Measurements from ENCODE around the gene PTH1R.

Gene PTH1R

DNA sequence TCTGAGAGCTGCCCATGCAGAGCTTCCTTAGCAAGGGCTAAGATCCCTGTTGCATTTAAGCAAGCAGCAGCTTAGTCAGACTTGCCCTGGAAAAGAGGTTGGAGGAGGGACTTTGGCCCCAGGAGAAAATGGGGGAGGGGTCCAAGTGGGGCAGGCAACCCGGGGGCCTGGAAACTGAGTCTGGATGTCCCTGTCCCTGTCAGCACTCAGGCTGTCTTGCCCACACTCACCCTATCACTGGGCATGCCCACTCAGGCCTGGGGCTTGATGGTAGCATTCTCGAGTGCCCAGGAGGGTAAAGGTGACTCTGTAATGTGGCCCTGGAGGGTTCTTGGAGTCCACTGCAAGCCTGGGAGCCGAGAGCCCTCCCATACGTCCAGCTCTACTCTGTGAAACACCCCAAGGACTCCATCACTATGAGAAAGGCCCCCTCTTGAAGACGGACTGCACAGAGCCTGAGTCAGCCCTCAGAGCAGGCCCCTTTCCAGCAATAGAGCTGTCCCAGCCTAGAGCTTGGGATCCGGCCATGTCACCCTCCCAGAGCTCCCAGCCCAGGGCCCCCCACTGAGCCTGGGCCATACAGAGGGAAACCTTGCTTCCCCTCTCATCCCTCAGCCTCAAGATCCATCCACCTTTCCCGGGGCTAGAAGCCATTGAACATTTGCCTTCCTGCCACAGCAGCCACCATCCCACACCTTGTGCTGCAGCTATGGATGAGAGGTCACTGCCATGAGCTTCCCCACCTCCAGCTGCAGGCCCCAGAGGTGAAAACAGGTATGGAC is 27.6 kb upstream of the PTH1R start:
- H3K4me3 ChIP-seq (ENCODE audit: low read depth, low read length): no peak overlapping the region
- no peak for DNase-seq (ENCODE audit: low read depth)
- TF ChIP-seq, protein P1, sequence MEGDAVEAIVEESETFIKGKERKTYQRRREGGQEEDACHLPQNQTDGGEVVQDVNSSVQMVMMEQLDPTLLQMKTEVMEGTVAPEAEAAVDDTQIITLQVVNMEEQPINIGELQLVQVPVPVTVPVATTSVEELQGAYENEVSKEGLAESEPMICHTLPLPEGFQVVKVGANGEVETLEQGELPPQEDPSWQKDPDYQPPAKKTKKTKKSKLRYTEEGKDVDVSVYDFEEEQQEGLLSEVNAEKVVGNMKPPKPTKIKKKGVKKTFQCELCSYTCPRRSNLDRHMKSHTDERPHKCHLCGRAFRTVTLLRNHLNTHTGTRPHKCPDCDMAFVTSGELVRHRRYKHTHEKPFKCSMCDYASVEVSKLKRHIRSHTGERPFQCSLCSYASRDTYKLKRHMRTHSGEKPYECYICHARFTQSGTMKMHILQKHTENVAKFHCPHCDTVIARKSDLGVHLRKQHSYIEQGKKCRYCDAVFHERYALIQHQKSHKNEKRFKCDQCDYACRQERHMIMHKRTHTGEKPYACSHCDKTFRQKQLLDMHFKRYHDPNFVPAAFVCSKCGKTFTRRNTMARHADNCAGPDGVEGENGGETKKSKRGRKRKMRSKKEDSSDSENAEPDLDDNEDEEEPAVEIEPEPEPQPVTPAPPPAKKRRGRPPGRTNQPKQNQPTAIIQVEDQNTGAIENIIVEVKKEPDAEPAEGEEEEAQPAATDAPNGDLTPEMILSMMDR (IDR thresholded peaks at IDR 0.05; ENCODE audit: low read depth, low read length, missing control alignments): no peak

DNA sequence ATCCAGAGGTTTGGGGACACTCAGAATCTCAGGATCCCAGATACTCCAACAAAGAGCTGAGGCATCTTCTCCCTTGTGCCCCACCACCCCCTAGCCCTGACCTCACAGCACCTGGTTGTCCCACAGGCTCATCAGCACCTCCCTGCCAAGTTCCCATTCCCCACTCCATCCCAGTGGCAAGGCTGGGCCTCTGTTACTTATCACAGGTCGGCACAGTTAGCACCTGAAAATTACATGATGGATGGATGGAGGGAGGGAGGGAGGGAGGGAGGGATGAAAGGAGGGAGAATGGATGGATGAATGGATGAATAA is 27.1 kb upstream of the PTH1R start:
- TF ChIP-seq, protein P1 (IDR thresholded peaks at IDR 0.05; ENCODE audit: low read depth, low read length, missing control alignments): no peak
- no peak overlapping the region for H3K4me3 ChIP-seq (ENCODE audit: low read depth, low read length)
- DNase-seq (ENCODE audit: low read depth): no peak

DNA sequence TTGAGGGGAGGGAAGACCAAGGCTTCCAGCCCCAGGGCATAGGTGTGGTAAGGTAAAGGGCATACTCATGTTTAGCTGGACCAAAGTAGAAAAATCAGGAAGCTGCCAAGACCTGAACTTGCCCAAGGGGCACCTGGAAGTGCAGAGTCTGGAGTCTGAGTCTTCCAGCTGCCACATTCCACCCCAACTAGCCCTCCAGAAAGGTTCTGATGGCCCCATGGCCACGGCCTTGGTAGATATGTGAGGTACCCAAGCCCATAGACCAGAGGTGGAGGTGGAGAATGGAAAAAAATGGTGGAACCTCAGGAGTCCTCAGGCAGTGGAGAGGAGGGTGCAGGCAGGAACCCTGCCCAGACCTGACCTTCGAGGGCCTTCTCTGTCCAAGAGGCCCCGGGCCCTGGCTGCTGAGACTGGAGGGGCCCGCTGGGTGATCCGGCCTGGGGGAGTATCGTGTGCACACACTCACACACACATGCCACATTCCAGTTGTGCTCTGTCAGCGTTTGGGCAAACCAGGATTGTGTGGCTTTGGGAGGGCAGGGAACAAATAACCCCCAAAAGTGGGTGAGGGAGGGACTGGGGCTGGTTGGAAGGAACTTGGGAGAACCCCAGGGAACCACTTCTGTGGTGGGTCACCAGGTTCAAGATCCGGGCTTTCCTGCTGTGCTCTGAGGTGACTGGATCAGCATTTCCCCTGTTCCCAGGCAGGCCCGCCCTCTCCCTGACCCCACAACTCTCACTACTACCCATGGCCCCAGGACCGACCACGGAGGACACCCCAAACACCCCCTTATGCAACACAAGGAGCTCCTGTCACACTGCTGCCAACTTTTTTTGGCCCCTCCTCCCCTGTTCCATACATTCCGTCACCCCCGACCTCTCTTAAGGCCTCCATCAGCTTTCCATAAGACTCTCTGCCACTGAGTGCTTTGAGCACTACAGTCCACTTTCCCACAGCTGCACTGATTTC is 25.9 kb upstream of the PTH1R start:
- TF ChIP-seq, protein P1 (IDR thresholded peaks at IDR 0.05; ENCODE audit: low read depth, low read length, missing control alignments): no peak
- H3K4me3 ChIP-seq (ENCODE audit: low read depth, low read length): no peak overlapping the region
- DNase-seq (ENCODE audit: low read depth): no peak

DNA sequence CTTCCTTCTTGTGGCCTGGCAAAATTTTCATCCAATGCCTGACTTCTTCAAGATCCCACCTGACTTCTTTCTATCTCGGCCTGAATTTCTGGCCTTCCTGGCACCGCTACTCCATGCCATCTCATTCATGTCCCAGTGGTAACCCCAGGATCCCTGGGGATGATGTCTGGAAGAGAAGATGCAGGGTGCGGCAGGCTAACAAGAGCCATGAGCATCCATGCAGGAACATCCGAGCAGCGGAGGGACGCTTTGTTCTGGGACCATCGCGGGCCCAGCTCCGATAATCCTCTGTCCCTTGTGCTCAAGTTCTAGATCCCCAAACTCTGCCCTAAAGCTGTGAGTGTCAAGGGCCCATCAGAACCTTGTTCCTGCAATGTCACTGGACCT is 25.2 kb upstream of the PTH1R start:
- TF ChIP-seq, protein P1 (IDR thresholded peaks at IDR 0.05; ENCODE audit: low read depth, low read length, missing control alignments): no peak
- H3K4me3 ChIP-seq (ENCODE audit: low read depth, low read length): no peak overlapping the region
- no peak for DNase-seq (ENCODE audit: low read depth)

DNA sequence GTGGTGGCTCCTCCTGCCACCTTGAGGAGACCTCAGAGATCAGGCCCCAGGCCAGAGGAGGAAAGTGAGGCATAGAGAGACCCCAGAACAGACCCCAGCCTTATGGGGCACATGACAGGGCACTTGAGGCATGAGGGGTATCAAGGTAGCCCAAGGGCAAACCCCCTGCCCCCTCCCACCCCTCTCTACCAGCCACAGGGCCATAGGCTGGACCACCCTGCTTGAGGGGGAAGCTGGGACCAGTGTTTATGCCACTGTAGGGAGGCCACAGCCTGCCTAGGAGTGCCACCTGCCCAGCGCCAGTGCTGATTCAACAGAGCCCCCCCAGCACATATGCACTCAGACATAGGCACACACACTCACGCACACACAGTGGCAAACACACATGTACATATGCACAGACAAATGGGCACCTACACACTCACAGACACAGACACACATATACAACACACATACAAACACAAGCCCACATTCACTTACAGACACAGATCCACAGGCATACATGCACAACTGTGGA is 24.6 kb upstream of the PTH1R start:
- TF ChIP-seq, protein P1 (IDR thresholded peaks at IDR 0.05; ENCODE audit: low read depth, low read length, missing control alignments): no peak
- no peak for DNase-seq (ENCODE audit: low read depth)
- H3K4me3 ChIP-seq (ENCODE audit: low read depth, low read length): no peak overlapping the region

DNA sequence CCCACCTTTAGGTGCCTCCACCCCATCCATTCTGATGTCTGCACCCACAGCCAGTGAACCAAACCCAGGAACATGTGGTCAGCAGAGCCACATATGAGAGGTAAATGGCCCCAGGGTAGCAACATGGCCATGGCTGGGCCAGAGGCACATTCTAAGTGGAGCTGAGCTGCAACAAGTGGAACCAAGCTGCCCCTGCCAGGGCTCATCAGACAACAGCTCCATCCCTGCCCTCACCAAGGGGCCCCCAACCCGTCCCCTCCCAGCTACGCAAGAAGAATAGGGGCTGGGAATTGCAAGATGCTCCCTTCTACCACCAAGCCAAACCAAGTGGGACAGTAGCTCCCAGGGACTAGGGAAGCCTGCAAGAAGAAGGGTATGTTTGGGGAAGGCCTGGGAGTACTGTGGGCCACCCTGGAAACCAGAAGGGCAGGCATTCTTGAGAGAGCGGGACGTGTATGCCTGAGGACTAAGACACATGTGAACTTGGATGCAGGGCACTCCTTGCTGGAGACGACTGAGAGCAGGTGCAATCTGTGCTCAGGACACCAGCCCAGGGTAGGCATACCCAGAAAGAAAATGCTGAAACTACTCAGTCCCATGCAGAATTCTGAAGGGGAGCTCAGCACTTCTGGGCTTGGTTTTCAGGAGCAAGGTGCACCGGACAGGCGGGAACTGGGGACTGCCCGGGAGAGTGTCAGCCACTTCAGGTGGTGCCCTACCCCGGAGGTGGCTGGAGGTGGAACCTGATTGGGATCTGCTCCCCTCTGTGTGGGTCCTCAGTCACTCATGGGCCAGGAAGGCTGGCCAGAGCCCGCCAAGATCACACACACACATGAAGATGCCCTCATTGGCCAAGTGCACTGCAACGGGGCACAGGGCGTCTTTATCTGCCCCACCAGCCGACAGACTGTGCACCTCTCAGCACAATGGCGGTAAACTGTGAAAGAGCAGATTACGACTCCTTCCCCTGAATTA is 23.8 kb upstream of the PTH1R start:
- TF ChIP-seq, protein P1 (IDR thresholded peaks at IDR 0.05; ENCODE audit: low read depth, low read length, missing control alignments): no peak

More for the DNA sequence above, 23.8 kb upstream of the PTH1R start:
- DNase-seq (ENCODE audit: low read depth): no peak
- H3K4me3 ChIP-seq (ENCODE audit: low read depth, low read length): no peak overlapping the region
